HG03097 (cell line): Measurements from ENCODE around the gene SRSF12.
A peak's percentile ranks its signal among the peaks of the same experiment; 100 is the strongest.
"Not testable (repeated sequence)": the region's sequence is repeated elsewhere in the genome, so short reads cannot be mapped to it uniquely, and the experiment has no call there.

Experiments
- ATAC-seq: cut with Tn5 transposase; IDR thresholded peaks from one replicate; pipeline ENCODE4 v1.9.1; 2021; ENCODE audit not compliant: unreplicated experiment, low FRiP score

The SRSF12 gene

DNA sequence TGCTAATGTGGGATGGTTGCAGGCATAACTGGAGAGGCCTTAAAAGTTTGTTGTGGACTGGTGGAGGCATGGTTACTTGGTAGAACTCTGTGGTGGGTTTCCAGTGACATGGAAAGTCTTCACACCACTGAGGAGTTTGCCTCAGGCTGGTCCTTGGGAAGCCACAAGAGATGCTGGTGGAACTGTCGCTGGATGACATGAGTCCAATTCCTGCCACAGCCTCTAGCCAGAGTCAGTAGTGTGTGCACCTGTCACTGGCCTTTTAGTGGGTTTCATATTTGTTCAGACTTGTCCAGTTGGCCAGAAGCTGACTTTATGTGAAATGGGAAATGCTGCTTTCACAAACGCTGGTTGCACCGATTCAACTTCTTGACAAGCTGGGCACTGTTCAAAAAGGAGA, 13.7 kb upstream of the SRSF12 start:
- no peak for ATAC-seq

GRCh38 chr6:89128256-89128671, 10.4 kb upstream of the SRSF12 start:
- ATAC-seq: not testable (repeated sequence)

GRCh38 chr6:89122625-89123024, 4.8 kb upstream of the SRSF12 start:
- ATAC-seq: no peak

- ATAC-seq: no peak
Observed at GRCh38 chr6:89121934-89122333, 4.1 kb upstream of the SRSF12 start.

DNA sequence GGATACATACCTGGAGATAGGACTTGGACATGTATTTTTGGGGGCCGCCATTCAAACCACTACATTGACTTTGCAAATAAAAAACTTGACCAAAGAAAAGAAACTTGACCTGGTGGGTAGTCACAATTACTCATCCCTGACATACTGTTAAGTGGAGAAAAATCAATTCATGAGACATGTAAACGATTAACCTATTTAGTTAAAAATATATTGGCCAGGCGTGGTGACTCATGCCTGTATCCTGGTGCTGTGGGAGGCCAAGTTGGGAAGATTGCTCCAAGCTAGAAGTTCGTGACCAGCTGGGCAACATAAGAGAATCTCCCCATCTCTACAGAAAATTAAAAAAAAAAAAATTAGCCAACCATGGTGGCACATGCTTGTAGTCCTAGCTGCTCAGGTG, 2.5 kb upstream of the SRSF12 start:
- no peak for ATAC-seq

DNA sequence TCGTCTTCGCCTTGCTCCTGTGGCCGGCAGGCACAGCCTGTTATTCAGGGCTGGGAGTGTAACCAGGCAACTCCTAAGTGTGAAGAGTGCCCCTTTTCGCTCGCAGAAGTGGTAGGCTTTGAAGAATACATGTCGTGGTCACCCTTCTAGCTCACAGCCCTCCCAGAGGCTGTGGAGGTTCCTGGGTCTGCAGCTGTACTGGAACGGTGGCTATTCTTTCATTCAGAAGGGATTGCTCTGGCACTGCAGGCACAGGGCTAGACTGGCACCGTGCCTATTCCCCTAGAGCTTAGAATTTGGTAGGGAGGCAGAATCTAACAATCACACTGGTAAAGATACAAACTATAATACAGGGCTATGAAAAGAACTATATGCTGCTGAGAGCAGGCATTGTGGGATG, 1.1 kb upstream of the SRSF12 start:
- ATAC-seq: no peak

DNA sequence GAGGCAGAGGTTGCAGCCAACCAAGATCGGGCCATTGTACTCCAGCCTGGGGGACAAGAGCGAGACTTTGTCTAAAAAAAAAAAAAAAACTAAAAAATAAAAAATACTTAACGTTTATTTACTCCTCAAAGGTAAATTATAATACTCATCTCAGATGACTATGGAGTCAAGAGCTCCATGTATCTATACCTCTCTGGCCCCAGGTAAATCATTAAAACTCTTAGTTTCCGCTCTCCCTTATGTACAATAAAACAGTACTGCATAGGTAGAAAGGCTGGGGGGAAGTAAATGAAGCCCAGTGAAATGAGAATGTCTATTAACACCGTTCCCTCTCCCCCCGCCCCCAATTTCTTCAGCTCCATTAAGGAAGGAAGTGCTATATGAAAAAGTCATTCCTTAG, 1.2 kb downstream of the SRSF12 start:
- ATAC-seq: no peak

DNA sequence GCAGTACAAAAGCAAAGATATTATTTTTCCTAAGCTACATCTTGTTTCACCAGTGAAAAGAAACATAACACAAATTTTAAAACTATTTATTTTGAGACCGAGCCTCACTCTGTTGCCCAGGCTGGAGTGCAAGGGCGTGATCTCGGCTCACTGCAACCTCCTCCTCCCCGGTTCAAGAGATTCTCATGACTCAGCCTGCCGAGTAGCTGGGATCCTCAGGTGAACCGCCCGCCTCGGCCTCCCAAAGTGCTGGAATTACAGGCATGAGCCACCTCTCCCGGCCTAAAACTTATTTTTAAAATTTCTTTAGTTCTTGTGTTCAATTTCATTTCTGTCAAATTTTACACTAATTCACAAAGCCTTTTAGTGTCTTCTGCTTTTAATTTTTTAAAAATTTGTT, 5.9 kb downstream of the SRSF12 start:
- no peak for ATAC-seq

DNA sequence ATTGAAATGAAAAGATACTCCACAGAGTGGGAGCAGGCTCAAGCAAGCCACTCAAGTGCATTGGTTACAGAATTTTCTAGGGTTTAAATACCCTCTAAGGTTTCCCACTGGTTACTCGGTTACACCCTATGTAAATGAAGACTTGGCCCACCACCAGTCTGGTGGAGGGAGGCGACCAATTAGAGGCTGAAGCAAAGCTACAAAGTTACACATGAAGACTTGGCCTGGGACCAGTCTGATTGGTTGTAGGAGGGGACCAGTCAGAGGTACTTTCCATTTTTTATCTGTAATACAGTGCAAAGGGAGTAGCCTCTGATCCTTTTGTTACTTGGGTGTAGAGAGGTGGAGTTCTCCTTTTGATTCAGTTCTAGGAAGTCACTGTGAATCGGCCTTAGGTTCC, 7.6 kb downstream of the SRSF12 start:
- ATAC-seq: no peak

GRCh38 chr6:89100114-89100513, 17.8 kb downstream of the SRSF12 start:
- no peak for ATAC-seq

- ATAC-seq: no peak
Observed at GRCh38 chr6:89098461-89098860, 19.4 kb downstream of the SRSF12 start.

DNA sequence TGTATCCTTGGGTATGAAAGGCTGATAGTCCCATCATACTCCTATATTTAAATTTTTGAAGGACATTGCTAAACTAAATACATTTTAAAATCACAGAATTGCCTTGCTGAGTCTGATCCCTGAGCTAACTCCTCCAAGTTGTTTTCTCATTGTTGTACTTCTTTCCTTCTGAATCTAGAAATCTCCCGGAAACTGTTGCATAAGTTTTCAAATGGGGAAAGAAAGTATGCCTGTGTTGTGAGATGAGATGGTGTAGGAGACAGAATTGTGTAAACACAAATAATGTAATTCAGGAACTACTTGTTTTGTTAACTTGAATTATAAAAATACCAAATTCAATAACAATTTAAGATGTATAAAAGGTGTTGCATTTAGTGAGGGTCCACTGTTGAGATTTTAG, 30.0 kb downstream of the SRSF12 start:
- no peak for ATAC-seq

DNA sequence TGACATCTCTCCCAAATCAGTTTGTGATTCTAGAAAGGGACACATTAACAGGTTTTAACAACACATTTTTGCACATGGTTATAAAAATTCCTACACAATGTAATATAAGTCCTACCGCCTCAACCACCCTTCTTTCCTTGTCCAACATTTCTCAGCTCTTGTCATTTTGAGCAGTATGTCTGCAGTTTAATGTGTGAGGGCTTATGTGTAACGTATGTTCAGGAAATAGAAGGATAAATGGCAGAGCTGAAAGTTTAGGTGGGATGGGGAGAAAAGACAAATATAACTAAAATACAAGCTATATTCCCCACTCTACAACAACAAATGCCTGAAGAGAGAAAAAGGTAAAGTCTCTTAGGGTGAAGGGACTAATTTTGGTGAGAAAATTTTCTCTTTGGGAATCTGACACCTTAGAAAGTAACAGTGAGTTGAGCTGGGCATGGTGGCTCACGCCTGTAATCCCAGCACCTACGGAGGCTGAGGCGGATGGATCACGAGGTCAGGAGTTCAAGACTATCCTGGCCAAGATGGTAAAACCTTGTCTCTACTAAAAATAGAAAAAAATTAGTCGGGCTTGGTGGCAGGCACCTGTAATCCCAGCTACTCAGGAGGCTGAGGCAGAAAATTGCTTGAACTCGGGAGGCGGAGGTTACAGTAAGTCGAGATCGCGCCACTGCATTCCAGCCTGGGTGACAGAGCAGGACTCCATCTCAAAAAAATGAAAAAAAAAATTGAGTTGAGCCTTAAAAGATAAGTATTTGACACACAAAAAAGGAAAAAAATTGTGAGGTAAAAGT, 32.3 kb downstream of the SRSF12 start:
- ATAC-seq: no peak

DNA sequence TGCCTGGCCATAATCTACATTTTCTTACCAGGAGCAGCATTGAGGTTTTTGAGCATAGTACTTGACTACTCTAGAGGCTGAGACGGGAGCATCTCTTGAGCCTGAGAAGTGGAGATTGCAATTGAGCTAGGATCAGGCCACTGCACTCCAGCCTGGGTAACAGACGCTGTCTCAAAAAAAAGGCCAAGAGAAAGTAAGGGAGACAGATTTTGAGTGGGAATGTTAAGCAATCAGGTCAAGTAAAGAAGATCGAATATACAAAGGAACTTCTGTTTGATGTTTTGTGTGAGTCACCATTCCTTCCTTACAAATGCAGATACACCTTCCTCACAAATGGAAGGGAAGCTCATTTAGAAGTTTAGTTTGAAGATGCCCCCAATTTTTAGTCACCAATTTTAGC, 32.9 kb downstream of the SRSF12 start:
- no peak for ATAC-seq

- ATAC-seq: no peak
Observed at GRCh38 chr6:89084542-89084941, 33.3 kb downstream of the SRSF12 start.

GRCh38 chr6:89082486-89082891, 35.4 kb downstream of the SRSF12 start:
- ATAC-seq: no peak

DNA sequence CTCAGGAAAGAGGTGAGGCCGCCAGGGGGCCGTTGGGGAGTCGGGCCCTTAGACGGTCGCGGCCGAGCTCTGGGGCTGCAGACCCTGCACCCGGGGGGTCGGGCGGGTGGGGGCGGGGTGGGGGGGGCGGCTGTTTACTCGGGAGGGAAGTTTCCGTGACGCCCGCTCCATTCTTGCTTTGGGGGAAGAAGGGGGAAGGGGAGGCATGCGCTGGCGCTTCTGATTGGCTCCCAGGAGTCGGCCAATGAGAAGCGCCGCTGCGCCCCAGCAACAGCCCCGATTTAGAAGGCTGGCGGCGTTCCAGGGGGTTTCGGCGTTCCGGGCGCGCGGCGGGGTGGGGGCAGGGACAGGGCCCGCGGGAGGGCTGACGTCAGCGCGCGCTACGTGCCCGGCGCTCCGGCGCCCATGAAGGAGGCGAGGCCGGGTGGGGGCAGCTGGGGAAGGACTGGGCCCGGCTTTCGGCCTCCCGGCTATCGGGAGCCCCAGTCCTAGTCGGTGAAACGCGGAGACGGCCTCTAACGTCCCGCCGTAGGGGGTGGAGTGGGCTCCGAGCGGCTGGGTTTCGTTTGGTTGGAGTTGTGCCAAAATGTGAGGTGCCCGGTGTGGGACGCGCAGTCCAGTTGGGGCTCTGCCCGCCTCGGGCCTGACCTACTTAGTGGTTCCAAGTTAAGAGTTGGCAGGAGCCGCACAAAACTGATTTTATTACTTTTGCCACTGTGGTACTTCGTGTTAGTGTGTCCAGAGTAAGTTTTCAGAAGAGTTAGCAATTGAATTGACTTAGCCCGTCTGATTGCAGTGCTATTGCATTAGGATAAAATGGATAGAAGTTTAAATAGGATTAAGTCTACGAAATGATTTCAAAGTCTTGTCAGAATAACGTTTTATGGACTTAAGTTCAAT, 36.2 kb downstream of the SRSF12 start:
- ATAC-seq: peak; percentile 58

DNA sequence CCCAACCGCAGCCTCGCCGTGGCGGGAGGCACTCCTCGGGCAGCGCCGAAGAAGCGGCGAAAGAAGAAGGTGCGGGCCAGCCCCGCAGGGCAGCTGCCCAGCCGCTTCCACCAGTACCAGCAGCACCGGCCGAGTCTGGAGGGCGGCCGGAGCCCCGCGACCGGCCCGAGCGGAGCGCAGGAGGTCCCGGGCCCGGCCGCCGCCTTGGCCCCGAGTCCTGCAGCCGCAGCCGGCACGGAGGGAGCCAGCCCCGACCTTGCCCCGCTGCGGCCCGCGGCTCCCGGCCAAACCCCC, 36.8 kb downstream of the SRSF12 start:
- ATAC-seq: no peak

DNA sequence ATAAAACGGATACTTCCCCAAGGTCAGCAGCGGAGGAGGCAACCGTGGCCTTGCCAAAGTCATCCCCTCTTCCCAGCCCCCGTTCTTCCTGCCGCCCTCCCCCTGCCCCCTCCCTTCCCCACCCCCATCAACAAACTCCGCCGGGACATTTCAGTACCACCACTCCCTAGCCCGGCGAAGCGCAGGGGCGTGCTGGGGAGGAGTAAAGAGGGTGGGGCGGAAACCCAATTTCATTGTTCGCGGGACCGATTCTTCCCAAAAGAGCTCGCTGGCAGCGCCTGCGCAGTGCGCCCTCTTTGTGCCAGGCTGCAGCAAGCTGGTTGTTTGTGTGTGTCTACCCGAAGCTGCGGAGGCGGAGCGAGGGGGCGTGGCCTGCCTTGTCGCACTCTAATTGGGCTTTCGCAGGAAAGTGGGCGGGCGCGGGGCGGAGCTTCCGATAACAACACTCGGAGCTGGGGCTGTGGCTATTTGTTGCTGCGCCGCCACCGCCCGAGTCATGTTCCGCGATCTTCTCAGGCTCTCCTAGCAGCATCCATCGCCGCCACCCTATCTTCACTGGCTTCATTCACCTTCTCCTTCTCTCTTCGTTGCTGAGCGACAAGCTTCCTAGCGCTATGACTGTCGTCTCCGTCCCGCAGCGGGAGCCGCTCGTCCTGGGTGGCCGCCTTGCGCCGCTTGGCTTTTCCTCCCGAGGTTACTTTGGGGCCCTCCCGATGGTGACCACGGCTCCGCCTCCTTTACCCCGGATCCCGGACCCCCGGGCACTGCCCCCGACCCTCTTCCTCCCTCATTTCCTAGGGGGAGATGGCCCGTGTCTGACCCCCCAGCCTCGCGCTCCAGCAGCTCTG, 37.4 kb downstream of the SRSF12 start, which contains the start of gene PNRC1:
Gene PNRC1, plus strand, starts transcription at position 471 of the 848 bp plus-strand sequence. Its CDS starts 144 bp downstream, at position 615.
- peak; percentile 75 for ATAC-seq

DNA sequence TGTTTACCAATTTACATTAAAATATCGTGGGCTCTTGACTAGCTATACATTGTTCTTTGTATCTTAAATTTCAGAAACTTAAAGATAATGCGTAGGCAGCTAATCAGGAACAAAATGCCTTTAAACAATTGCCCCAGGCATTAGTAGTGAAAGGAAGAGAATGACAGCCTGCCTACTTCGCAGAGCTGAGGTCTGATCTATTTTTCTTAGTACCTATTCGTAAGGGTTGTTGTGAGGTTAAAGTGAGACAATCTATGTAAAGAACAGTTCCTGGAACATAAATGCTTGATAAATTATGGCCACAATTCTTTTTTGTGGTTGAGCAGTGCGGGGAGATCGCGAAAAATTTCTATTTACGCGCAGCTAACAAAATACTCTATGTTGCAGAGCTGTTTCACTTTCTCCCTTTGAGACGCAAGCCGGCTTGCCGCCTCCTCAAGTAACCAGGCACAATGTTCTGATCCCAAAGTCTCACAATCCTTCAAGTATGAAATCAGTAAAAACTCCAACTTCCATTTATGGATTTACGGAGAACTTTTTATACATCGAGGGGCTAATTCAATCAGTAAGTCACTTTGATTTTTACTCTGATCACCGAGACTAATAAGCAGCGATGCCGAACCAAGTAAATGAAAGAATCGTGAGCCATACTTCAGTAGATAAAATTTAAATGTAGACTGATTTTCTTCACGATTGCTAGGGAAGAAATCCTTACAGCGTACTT, 38.2 kb downstream of the SRSF12 start:
- ATAC-seq: no peak
